C1 segment of cervical spinal cord (tissue), 14 donors: ENCODE data around the gene UGT1A8.

Experiments used
- DNase-seq, 14 donors: peaks; one replicate each; lab custom pipeline; 2025; lab: John Stamatoyannopoulos, UW

UGT1A8 gene

DNA sequence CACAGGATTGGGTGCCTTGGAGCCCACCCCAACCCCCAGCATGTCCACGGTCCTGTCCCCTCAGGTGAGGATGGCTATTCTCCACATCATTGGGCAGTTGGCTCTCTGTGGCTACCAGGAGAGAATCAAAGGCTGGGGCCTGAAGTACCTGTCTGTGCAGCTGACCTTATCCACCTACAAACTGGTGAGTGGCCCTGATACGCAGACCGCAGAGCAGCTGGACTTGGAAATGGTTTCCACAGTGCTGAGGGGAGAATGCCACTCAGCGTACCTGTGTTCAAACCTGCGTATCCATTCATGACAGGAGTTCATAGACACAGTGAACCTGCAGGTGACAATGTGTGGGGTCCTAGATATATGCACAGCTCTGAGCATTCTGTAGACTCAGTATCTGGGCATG lies 182.3 kb downstream of the UGT1A8 start:
- no peak for DNase-seq

DNA sequence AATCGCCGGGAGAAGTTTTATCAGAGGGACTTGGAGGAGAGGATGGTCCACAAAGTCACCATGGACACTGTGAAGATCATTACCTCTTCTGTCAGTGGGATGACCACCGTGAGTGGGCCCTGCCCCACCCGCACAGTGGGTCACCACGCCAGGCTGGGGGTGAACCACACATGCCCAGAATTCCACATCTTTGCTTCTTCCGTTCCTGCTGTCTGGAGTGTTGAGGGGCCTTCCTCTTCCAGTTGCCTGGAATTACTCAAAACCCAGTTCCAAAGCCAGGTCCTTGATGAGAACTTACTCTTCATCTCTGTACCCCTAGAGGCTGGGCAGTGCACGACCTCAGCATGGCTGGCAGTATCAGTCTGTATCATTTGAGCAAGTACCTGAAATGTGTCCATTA lies 182.8 kb downstream of the UGT1A8 start:
- no peak for DNase-seq

DNA sequence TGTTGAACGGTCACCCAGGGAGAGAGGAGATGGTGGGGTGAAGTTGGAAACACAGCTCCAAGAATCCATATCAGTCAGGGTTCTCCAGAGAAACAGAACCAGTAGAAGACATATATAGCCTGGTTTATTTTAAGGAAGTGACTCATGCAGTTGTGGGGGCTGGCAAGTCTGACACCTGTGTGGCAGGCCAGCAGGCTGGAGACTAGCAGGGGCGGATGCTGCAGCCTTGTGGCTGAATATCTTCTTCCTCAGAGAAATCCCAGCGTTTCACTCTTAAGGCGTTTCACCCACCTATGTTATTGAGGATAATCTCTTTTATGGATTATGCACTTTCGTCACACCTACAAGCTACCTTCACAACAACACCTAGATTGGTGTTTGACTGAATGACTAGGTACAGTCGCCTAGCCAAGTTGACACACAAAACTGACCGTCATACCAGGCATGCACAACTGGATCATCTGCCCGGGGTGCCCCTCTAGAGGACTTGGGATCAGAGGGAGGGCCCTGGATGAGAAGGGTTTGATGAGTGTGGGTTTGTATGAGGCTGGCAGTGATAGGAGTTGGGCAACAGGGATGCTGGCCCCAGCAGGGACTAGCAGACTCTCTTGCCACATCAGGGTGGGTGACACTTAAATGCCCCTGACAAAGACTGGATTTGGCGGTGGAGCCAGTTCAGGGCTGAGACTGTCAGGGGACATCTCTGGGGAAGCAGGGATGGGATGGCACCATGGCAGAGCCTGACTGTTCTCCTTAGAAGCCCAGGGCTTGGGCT lies 184.1 kb downstream of the UGT1A8 start:
- DNase-seq, result no peak

DNA sequence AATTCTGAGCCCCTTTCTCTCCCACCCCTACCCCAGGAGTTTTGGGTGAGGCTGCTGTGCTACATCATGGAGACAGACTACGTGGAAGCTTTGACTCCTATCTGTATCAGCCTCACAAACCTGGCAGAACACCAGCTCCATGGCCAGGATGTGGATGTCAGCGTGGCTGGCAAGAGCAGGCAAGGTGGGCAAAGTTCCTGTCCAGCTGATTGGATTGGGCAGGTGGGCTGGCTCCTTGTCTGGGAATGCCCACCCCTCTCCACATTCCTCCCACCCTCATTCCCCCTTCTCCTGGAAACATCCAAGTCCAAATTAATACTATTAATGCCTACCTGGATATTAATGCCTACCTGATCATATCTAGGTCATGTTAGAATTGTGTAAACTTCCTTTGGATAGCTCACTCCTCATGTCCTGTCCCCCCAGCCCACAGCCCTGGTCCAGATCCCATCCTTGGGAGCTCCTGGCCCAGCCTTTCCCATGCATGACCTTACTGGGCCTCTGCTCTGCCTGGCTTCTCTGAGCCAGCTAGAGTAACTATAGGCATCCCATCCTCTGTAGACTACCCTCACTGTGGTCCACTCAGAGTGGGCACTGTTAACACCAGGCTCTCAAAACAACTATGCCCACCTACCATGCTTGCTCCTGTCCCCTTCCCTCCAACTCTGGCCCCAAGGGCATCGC lies 184.8 kb downstream of the UGT1A8 start:
- DNase-seq, result no peak

DNA sequence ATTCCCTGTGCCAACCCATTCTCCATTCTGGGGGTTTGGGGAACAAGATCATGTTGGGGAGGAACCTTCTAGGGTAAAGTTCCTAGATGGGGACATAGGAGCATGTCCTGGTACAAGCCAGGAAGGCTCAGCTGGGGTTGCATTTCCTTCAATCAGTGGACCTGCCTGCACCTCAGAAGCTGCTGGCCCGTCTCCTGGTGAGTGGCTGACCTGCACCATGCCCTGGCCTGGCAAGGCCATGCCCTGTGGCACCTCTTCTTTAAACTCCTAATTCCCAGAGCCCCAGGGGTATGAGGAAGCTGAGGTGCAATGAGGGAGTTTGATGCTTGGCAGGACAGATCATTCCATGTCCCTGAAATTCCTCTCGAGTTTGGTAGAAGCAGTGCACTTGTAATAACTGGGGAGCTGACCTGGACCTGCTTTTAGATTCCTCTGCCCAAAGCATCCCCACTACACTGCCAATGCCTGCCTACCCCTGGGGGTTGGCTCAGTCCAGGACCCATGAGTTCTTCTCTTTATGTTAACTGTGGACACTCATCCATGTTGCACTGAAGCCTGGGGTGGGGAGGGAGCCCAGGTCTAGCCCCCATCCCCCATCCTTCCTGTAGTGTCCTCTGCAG lies 186.0 kb downstream of the UGT1A8 start:
- DNase-seq, result no peak

DNA sequence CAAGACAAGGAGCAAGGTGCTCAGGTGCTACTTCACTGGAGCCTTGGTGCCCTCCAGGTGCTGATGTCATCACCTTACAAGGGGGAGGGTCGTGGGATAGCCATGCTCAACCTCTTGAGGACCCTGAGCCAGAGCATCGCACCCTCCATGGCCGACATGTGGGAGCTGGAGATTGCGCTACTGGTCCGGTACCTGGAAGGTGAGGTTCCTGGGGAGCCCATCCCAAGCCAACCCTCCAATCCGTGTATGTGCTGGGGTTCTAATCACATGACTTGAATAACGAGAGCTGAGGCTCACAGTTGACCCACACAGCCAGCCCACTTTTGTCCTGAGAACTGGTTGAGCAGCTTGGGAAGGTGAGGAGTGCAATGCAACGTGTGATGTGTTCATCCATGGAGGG lies 186.6 kb downstream of the UGT1A8 start:
- no peak for DNase-seq

DNA sequence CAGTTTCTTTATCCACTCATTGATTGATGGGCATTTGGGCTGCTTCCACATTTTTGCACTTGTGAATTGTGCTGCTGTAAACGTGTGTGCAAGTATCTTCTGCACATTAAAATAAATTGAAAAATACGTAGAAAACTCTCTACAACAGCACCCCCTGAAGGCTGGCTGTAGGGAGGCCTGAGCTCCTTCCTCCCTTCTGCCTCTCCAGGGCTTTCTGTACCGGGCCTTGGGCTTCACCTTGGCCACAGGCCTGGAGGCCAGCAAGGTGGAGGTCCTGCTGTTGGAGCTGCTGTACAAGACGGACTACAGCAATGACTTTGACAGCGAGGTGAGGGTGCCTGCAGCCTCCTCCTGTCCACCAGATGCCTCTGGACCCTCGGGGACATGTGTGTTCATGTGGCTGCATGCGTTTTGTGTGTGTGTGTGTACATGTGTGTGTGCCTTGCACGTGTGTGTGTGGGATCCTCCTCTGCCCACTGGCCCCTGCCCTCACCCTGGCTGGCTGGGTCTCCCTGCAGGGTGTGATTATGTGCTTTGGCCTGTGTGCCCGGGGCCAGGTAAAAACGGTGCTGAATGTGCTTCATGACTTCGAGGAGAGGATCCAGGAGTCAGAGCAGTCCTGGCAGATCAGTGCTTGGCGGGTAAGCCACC lies 189.9 kb downstream of the UGT1A8 start:
- DNase-seq, result no peak

DNA sequence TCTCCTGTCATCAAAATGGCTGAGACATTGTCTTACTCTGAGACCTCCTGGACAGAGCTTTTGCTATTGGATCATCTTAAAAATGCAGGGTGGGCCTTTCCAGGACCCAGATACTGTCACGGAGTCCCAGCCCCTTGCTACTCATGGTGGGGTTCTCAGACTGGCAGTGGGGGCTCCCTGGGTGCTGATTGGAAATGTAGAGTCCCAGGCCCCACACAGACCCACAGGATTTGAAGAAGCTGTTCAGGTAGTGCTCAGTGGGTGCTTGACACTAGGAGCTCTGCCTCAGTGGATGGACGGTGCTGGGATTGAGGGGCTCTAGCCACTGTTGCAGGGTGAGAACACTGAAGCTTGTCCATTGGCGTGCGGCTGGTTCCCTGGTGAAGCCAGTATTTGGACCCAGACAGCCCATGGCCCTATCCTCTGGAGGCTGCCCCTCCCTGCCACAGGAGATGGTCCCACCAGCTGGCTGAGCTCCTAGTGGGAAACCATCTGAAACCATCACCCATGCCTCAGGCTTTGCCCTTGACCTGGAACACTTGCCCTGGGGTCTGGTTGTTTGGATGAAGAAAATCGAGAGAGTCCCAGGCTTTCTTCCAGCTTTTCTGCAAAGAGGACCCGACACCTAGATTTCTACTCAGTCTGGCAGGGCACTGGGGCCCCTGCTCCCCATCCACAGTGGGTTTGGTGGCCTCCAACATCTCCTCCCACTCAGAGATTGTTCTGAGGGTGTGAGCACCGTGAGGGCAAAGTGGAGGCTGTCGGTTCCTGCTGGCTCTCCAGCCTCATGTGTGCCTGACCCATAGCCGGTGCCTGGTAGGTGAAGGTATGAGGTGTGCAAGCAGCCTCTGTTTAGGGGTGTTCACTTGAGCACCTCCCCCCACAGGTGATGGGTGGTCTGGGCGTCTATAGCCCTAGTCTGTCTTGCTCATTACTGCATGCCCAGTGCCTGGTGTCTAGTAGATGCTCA lies 190.8 kb downstream of the UGT1A8 start:
- DNase-seq, result no peak

DNA sequence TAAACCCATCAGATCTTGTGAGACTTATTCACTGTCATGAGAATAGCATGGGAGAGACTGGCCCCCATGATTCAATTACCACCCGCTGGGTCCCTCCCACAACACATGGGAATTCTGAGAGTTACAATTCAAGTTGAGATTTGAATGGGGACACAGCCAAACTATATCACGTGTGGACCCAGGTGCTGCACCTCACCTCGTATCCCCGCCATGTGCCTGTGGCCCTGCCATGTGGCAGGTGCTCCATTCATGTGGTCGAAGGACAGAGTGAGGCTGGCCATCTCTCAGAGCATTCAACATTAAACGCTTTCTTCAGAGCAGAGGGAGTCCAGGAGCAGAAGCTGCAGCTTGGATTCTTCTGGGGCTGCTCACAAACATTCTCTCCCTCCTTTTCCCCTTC lies 193.0 kb downstream of the UGT1A8 start:
- DNase-seq, result no peak

DNA sequence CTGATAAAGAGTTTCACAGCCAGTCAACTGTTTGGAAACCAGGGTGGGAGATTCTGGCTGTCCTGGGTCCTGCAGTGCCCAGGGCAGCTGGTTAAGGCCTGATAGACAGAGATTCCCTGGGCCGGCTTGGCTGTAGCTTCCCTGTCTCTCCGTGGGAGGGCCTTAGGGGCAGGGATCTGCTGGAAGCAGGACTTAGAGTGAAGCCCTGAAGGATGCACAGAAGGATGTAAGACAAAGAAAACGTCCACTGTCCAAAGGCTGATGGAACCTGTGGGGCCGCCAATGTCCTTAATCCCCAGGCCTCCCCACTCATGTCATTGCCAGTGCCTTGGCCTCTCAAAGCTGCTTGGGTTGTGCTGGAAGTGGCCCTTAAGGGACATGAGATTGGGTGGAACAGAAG lies 193.7 kb downstream of the UGT1A8 start:
- DNase-seq, result no peak

DNA sequence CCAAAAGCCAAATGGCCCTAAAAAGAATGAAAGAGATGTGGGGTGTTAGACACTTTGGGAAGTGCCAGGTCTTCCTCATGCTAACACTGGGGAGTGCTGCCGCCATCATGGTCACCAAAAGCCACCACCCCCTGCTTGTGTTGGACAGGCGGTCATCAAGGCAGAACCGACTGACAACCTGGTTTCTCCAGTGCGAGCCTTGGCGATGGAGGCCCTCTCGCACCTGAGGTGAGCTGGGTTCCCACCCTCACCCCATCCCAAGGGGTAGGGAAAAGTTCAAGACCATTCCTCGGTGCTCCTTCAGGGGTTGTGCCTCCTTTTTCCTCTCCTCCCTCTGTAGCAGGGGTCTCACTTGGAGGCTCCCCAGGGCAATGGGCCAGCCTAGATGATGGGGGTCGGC lies 194.3 kb downstream of the UGT1A8 start:
- no peak for DNase-seq

DNA sequence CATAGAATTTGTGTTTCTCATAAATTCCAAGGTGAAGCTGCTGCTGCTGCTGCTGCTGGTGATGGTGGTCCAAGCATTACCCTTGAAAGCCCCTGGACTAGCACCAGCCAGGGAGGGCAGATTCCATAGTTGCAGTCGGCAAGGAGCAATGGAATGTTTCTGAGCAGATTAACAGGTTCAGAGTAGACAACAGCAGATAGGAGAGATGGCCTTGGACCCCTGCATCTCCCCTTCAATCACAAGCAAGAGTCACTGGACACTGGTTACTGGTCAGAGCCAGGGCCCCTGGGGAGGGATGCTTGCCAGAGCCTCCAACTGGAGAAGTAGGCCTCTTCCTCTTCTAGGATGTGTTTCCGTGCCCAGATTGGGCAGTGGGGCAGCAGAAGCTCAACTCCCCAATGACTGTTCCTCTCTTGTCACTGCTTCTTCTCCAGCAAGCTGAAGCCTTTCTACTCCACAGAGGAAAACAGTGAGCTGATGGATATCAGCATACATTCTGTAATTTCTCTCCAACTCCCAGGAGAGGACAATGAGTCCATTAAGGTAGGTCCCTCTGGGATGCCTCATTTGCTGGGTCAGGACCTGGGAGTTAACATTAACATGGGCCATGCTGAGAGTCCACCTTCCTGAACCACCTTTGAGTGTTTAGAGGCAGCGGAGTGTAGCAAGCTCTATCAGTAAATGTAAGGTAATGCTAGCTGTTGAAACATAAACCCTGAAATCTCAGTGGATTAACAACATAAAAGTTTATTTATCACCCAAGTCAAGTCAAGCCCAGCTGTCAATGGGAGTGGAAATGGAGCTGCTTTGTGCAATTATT lies 196.0 kb downstream of the UGT1A8 start:
- no peak for DNase-seq

DNA sequence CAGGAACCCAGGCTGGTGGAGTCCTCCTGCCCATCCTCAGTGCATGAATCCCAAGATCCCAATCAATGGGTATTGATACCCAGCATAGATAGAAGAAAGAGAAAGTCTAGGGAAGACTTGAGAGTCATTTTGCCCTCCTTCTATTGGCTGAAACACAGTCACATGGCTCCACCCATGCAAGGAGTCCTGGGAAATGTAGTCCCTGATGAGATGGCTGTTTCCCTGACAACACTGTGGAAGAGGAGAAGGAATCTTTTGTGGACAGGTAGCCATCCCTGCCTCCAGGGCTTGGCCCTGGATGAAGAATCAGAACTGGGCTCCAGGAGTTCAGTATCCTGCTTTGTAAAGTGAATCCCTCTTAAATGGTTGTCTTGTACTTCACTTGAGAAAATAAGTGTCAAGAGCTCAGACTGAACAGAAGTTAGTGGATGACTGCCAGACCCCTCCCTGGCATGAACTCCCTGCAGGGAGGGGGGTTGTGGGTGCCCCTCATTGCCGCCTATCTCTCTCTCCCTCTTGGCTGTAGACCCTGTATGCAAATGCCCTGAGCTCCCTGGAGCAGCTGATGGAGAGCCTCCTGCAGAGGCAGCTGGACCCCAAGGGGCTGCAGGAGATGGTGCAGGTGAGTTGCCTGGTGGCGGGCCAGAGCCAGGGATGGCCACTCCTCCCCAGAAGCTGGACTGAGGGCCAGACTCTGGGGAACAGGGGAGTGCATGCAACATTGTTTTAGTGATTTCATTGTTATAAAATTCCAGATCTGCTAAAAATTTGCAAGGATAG lies 196.8 kb downstream of the UGT1A8 start:
- no peak for DNase-seq

DNA sequence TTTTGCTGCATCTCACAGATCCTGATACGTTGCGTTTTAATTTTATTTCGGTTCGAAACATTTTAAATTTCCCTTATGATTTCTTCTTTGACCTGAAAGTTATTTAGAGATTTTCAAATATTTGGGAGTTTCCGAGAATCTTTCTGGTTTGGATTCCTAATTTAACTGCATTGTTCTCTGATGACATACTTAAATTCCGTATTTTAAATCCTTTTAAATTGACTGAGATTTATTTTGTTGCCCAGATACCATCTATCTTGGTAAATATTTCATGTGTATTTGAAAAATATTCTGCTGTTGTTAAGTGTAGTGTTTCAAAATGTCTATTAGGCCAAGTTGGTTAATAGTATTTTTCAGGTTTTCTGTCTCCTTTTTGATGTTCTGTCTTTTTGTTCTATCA lies 198.4 kb downstream of the UGT1A8 start:
- no peak for DNase-seq

DNA sequence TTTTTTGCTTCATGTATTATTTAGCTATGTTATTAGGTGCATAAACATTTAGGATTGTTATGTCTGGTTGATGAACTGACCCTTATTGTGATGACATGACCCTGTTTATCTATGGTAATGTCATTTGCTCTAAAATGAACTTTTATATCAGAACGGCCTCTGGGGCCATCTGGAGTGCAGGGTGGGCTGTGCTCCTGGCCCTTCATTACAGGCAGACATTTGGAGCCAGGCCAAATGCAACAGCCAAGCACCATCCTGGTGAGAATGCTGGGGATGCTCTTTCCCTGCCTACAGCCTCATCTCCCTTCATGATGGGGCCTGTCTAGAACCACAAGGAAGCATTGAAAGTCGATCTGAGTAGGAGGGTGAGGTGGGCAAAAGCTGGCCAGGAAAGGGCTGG lies 198.9 kb downstream of the UGT1A8 start:
- DNase-seq, result no peak

DNA sequence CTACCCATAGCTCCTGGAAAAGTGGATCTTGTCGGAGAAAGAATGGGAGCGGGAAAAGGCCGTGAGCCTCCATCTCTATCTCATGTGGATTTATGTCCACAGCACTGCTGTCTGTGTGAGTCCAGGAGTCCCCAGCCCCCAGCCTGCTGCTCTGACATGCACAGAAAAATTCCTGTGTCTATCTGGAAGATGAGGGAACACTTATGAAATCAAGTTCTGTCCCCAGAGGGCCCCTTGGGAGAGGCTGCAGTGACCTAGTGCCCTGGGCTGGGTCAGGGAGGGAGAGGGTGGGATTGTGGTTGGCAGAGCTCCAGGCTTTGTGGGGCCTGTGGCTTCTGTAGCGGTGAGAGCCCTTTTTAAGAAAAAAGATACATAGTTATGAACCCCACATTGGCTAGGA lies 199.3 kb downstream of the UGT1A8 start:
- DNase-seq, result no peak

DNA sequence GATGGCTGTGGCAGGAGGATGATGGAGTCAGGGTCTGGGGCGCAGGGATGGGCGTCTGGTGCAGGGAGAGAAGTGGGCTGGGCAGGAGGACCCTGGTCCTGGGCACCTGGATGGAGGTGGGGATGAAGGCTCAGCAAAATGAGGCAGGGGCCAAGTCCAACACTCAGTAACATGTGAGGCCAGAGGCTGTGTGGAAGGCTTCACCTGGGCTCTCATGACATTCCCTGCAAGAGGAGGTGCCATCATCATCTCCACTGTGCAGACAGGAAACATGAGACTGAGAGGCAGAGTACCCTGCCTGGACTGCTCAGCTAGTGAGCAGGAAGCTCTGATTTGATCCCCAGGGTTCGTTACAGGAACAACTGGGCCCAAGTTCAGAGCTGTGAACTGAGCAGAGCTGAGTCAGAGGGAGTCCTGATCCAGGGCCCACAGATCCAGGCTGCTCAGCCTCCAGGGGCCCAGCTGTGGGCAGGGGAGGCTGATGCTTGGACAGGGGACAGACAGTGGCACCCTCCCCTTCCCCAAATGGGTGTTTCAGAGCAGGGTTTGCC lies 200.0 kb downstream of the UGT1A8 start:
- no peak for DNase-seq

DNA sequence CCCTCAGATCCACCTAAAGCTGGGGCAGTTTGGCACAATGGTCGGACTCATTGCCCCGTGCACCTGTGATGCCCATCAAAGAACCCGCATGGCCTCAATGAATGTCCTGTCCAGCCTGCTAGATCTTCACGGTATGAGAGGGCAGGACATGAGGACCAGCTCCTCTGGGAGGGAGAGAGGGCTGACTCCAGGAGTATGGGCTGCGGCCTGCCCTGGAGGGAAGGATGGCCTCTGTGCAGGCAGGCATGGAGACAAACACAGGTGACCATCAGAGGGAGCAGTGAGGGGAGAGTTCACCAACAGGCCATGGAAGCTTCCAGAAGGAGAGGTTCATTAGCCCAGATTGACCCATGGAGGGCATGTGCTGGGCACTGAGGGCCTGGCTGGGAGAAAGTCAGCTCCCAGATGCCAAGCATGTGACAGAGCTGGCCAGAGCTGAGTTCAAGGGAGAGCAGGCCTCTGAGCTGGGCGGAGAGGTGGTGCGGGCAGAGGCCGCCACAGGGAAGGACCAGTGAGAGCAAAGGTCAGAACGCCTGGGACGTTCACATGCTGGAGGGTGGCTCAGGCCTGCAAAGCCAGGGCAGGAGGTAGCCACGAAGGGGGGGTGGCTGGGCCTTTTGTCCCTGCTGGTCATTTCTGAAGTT lies 200.7 kb downstream of the UGT1A8 start:
- DNase-seq, result no peak
